NCI-H2196 treated with DMSO at 0.1 percent for 48 hours (cell line): ENCODE data around the gene DIP2A.
"Not testable (repeated sequence)": the region's sequence is repeated elsewhere in the genome, so short reads cannot be mapped to it uniquely, and the experiment has no call there.

Experiments used
- DNase-seq: peaks from one replicate; lab custom pipeline; 2025; ENCODE audit not compliant: unreplicated experiment; lab: John Stamatoyannopoulos, UW

Gene DIP2A

GRCh38 chr21:46553993-46554392 lies 95.3 kb downstream of the DIP2A start:
- DNase-seq: no peak

- no peak for DNase-seq
These were observed 95.9 kb downstream of the DIP2A start for GRCh38 chr21:46554431-46555224.

DNA sequence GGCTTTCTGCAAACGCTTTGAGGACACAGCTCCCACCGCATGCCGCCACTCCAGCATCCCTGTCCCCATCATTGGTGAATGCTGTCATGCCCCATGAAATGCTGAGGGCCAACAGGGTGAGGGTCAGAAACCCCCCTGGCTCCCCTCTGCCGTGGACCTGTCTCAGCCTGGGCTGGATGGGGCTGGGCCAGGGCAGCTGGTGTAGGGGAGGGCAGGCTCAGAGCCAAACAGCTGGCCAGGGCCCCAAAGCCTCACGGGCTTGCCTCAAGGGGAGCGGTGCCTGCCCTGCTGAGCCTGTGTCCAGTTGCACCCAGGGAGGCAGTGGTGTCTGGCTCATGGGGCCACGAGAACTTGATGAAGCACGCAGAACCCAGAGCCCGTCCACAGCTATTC lies 96.5 kb downstream of the DIP2A start:
- no peak for DNase-seq

- no peak for DNase-seq
These were observed 97.0 kb downstream of the DIP2A start for GRCh38 chr21:46555678-46556077.

DNA sequence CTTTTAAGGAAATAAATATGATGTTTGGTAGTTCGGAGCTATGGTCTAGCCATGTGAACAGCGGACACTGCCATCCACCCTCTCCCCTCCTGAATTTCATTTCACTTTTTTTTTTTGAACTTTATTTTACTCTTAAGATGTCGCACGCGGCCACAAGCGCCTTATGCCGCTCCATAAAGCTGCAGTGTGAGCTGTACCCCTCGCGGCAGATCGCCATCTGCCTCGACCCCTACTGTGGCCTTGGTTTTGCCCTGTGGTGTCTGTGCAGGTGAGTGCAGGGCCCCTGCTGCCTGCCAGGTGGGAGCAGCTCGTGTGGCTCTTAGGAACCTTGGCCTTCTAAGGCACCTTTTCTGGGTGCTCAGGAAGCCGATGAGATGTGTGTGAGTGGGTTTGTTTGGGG lies 98.1 kb downstream of the DIP2A start:
- no peak for DNase-seq

DNA sequence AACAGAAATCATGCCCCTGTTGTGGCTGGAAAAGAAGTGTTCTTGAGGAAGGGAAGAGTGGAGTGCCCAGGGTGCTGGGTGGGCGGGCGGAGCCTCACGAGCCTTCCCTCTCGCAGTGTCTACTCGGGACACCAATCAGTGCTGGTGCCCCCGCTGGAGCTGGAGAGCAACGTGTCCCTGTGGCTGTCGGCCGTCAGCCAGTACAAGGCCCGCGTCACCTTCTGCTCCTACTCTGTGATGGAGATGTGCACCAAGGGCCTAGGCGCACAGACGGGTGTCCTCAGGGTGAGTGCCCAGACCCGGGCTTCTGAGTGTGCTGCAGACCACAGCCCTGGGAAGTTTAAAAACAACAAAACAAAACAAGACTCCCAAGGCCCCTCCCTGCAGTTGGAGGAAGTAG lies 98.8 kb downstream of the DIP2A start:
- no peak for DNase-seq

DNA sequence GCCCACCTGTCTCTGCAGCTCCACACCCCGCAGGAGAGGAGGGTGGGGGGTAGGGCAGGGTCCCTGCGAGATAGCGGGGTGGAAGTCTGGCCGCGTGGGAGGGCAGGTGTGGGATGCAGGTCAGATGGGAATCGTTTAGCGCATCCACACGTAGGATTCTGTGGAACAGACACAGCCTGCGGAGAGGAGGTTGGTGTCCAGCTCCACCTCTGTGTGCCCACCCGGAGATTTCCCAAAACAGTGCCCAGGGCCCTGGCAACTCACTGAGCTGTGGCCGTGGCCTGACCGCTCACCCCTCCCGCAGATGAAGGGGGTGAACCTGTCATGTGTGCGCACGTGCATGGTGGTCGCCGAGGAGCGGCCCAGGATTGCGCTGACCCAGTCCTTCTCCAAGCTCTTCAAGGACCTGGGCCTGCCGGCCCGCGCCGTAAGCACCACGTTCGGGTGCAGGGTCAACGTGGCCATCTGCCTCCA lies 99.3 kb downstream of the DIP2A start:
- no peak for DNase-seq

DNA sequence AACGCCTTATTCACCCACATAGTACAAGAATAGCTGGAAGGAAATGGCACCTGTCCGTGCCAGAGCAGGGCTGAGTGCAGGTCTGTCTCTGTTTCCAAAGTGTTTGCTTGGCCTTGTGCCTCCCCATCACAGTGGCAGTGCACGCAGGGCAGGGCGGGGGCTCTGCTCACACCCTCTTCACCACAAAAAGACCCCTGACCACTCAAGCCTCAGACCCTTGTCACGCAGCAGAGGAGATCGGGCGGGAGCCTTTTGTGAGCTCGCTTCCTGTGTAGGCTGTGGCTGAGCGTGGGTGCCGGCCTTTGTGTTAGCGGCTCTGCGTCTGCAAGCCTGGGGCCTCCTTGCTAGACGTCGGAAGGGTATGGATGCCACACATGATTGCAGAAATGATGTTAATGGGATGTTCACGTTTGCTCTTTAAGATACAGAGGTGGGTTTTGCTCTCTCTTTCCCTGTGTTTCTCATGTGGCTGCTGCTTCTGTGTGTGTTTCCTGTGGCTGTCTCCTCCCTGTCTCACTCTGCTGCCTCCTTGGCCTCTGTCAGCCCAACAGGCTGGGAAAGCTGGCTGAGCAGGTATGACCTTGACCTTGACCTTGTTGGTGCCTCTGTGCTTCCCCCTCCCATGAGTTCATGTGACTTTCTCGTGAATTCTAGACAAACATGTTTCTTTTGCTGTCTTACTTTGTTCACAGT lies 100.7 kb downstream of the DIP2A start:
- DNase-seq: no peak

DNA sequence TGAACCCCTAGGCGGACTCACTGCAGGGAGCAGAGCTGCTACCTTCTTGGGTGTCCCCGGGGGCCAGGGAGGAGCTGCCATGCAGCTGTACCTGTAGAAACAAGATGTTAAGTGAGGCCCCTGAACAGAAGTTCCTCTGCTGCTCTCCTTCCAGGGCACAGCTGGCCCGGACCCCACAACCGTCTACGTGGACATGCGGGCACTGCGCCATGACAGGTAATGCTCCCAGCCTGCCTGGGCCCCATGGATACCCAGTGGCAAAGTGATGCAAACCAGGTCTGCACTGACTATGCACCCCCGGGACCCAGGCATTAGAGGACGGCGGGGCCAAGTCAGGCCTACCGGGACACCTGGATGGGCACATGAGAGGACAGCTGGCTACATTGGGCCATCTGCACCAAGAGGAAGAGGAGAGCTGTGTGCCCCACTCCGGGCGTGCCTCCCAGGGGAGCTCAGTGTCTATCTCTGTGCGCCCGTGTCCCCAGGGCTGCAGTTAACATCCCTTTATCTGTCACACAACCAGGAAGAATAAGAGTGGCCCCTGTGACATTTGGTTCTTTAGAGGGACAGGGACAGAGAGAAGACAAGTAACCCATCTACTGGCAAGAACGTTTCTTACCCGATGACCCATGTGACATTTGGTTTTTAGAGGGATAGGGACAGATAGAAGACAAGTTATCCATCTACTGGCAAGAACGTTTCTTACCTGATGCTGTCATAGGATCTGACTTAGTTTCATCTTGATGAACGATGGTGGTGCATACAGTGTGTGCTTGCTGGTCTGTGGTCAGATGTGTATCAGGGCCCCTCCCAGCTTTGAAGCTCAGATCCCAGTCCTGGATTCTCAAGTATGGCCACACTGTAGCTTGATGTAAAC lies 102.1 kb downstream of the DIP2A start:
- DNase-seq: no peak

- no peak for DNase-seq
These were observed 102.9 kb downstream of the DIP2A start for GRCh38 chr21:46561445-46562090.

DNA sequence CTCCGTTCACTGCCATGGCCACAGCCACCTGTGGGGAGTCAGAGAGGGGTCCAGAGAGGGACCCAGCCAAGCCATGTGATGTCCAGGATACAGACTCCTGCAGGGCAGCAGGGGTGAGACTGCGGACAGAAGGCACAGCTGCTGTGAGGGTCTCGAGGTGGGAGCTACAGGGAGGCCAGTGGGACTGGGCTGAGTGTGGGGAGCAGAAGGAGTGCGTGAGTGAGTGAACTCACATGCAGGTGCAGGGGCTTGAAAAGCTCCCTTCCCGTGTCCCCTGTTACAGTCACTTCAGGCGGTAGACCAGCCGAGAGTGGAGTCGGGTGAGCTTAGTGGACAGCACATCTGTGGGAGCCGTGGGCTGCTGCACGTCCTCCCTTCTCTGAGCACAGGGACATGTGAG lies 103.8 kb downstream of the DIP2A start:
- DNase-seq: no peak

GRCh38 chr21:46562964-46563607 lies 104.4 kb downstream of the DIP2A start:
- DNase-seq: no peak

DNA sequence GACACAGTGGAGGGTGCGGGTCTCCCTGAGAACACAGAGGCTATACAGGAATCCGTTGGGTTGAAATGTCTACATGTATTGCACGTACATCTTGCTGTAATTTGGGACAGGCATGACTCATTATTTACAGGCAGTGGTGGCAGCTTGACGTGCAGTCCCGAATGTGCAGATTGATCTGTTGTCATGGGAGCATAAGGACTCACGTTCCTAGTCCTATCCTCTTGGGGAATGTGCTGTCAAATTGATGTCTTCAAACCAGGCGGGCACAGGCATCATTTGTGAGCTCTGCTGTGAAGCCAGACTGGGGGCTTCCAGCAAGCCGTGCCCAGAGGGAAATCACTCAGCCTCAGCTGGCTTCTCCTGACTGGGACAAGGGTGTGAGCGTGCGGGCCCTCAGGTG lies 105.7 kb downstream of the DIP2A start:
- DNase-seq: no peak

- DNase-seq: no peak
These were observed 108.7 kb downstream of the DIP2A start for GRCh38 chr21:46567348-46567747.

DNA sequence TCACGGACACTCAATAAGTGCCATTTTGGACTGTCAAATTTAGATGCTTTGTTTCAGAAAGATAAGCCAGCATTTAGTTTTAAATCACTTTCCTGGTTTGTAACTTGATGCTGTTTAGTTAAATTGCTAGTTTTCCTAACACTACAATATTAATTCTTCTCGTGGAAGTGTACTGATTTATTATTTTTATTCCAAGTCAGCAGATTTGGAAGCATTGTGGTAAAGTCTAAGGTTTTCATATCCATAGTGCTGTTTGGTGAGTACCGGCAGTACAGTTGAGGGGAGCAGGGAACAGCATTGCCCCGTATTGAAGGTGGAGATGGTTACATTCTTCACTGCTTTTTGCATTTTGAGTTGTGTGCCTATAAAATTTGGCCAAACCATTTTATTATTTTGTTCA lies 109.9 kb downstream of the DIP2A start:
- DNase-seq: no peak

GRCh38 chr21:46569081-46569480 lies 110.4 kb downstream of the DIP2A start:
- no peak for DNase-seq

DNA sequence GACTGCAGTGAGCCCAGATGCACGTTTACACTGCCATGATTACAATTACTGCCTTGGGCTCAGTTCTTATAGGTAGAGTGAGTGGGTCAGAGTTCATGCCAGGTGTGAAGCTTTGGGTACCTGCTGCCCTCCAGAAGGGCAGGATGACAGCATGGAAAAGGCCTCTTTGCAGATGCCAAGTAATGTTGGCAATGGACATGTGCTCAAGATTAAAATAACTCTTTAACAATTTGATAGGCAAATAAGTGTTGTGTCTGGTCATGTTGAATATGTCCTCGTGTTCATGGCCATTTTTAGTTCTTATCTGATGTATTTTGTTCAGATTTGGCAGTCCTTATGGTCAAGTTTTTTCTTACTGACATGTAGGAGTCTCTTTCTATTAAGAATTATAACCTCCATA lies 111.4 kb downstream of the DIP2A start:
- no peak for DNase-seq

GRCh38 chr21:46570631-46571030 lies 111.9 kb downstream of the DIP2A start:
- DNase-seq: no peak

GRCh38 chr21:46572850-46573249 lies 114.2 kb downstream of the DIP2A start:
- DNase-seq: no peak

GRCh38 chr21:46577786-46578185 lies 119.1 kb downstream of the DIP2A start:
- not testable (repeated sequence) for DNase-seq

GRCh38 chr21:46579394-46579793 lies 120.7 kb downstream of the DIP2A start:
- DNase-seq: not testable (repeated sequence)
